HuH-7 (cell line): Measurements from ENCODE around the gene CGREF1.
"Not testable (repeated sequence)": the region's sequence is repeated elsewhere in the genome, so short reads cannot be mapped to it uniquely, and the experiment has no call there.

Source experiments
- DNase-seq: peaks from one replicate; pipeline ENCODE4 v3.0.0; 2011; ENCODE audit warnings: low spot score

The CGREF1 gene

DNA sequence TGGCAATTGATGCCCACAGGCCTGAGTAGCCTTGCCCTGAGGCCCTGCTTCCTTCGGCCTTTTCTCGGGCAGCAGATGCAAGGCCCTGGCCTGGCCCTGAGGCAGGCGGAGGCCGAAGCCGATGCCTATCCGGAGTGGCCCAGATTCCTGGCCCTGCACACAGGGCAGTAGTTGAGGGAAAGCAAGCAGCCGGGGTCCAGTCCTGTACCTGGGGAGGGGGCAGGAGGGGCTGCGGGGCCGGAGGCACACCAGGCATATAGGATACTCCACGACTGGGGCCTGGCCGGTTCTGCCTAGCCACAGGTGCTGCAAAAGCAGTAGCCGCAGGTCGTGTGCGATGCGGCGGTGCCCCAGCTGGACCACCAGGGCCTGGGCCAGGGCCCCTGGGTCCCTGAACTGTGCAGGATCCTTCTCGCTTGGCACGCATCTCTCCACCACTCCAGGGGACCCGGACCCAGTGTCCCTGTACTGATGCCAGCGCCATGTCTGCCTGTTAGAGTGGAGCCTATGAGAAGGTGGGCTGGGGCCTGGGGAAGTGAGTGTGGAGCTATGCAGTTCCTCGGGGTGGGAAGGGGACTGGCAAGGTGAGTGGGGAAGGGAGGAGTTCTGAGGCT, 18.5 kb upstream of the CGREF1 start:
- no peak for DNase-seq

DNA sequence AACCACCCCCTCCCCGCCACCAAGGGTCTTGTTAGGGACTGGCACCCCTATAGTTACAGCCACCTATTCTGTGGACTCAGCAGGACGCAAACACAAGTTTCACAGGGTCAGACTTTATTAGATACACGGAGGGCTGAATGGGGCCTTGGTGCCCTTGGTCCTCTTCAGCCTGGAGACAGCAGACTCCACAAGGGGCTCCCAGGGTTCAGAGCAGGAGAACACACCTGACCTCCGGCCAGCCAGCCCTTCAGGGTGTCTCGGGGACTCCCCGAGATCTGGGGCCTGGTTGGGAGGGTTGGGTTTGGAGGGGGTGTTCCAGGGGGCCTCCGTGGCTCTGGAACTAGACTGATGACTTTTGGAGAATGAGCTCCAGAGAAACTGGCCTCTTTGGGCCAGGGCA, 17.8 kb upstream of the CGREF1 start:
- no peak for DNase-seq

DNA sequence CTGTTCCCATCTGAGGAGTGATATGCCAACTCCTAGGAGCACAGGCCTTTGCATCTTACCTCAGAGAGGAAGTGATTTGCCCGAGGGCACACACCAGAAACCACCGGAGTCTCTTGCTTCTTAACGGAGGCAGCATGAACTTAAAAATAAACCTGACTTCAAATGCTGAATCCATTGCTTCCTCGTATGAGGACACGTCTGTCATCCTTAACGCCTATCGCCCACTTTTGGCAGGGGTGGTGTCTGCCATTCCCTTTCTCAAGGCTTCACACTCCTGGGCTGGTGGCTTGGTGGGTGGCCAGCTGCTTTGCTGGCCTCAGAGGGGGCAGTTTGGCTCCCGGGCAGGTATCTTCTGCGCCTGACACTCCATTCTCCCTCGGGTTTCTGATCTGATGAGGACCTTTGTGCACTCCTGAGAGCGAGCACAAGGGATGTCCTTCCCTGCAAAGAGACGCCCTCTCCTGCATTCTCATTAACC, 16.6 kb upstream of the CGREF1 start:
- no peak for DNase-seq

DNA sequence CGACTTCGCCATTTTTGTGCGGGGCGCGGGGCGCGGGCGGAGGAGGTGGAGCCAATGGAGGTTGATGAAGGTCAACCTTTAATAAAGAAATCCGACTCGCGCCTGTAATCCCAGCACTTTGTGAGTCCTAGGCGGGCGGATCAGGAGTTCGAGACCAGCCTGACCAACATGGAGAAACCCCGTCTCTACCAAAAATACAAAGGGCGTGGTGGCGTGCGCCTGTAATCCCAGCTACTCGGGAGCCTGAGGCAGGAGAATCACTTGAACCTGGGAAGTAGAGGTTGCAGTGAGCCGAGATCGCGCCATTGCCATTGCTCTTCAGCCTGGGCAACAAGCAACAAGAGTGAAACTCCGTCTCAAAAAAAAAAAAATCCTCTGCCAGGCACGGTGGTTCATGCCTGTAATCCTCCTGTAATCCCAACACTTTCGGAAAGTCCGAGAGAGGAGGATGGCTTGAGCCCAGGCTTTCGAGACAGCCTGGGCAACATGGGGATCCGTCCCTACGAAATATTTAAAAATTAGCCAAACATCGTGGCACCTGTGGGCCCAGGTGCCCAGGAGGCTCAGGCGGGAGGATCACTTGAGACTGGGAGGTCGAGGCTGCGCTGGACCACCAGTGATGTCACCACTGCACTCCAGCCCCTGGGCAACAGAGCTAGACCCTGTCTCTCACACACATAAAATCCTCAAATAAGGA, 16.0 kb upstream of the CGREF1 start:
- no peak for DNase-seq

DNA sequence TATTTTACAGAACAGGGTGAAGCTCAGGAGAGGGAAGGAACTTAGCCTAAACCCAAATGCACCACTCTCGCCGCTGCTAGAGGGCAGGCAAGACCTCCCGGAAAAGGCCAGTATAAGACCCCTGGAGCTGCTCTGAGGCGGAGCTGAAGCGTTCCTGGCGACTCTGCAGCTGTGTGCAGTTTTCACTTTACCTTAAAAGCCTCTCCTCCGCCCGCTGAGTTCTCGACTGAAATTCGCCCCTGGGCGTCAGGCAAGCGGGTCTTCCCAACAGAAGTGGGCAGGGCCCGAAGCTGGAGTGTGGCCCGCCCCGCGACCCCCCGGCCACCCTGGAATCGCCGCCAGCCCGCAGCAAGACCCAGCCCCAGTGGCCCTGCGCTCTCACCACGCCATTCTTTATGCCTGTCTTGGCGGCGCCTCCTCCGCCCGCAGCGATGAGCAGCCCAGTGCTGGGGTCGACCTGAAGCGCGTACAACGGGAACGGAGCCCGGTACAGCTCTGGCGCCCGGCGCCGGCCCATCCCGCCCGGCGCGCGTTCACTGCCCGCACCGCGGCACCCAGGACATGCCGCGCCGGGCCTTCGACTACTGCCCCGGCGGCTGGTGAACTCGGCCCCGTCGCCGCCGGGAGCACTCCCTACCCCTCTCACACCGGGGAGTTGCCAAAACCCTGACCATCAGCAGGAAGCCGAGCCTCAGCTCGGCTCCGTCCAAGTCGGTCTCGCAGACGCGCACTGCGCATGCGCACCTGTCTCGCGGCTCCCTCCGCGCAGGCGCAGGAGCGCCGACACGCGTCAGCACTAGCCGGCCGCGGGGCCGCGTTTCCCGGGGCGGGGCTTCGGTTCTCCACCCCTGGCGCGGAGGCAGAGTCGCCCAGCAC, 15.2 kb upstream of the CGREF1 start, which contains the start of gene PREB:
Gene PREB, minus strand, starts transcription at position 732 of the 876 bp plus-strand sequence. Its CDS starts 215 bp downstream, at position 517.
- peak; percentile 96 for DNase-seq

DNA sequence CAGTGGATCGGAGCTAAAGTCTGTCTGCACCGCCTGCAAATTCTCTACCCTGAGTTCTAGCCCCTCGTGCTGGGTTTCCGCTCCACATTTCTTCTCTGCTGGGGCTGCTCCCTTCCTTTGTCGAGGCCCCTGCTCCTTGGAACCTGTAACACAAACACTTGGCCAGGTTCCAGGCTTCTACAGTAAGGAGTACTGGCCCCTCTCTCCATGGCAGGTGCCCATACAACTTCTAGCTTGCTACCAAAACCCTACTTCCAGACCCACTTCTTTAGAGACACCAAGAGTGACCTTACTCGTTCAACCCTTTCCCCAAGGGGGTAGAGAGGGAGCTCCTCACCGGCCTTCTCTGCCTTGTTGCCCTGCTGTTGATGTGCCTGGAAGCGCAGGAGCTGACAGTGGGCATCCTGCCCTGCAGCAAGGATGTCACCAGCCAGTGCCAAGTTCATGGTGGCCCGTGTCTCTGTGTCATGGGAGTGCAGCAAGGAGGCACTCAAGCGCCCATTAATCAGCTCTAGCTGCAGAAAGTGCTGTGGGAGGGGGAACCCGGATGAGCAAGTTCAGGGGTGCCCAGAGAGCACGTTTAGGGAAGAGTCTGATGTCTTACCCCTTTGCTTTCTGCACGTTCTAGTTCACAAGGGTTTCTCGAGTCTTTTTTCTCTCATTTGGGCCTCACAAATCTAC, 14.4 kb upstream of the CGREF1 start:
- DNase-seq: no peak

DNA sequence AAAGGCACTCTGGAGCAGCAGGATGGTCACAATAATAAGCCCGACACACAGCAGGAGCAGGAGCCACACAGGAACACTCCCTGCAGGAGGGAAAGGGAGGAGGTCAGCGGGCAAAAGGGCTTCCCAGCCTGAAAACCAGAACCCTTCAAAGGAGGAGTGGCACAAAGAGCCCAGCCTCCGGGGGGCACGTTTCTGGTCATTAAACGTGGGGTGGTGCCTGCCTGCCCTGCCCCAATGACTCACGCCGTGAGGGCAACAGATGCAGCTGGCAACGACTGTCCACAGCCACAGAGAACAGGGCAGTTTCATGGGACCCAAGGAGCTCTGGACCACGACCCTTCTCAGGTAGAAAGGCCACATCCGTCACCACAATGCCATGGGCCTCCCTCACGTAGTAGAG, 12.5 kb upstream of the CGREF1 start:
- no peak for DNase-seq

DNA sequence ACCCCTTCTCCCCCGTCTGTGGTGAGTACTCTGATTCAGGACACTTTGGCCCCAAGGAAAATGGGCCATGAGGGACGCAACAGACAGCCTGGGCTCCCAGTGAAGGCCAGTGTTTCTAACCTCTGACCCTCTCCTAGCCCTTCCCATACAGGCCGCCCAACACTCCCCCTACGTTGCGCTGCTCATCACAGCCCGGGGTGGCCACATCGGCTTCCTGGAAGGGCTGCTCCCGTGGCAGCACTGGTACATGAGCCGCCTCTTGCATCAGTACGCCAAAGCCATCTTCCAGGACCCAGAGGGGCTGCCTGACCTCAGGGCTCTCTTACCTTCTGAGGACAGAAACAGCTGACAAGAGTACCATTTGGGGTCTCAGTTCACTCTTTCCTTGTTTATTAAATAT, 11.5 kb upstream of the CGREF1 start:
- no peak for DNase-seq

DNA sequence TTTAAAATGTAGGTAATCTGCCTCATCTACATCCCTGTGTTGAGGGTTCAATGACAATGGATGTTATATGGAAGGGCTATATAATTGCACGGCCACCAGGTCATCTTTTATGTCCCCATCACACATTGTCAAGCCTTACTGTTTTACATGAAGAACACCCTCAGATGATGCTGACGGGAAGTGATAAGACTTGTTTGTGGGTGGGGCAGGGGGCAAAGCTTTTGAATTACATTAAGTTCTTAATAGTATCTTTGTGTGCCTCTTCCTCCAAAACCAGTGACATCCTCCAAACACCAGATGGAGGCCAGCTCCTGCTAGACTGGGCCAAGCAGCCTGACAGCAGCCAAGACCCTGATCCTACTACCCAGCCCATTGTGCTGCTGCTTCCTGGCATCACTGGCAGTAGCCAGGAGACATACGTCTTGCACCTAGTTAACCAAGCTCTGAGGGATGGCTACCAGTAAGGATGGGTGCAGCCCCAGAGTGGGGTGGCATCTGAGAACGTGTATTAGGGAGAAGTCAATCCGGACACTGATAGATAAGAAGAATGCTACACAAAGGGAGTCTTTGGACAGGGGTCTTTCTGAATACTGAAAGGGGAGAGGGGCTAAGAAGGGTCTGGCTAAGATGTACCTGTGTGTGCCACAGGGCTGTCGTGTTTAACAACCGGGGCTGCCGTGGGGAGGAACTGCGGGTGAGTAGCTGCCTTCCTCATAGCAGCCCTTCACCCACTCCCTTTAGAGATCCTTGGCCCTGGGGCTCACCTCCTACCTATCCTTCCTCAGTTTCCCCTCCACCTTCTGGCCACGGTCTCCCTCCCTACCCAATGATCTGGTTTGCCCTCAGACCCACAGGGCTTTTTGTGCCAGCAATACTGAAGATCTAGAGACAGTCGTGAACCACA, 10.0 kb upstream of the CGREF1 start:
- DNase-seq: no peak

DNA sequence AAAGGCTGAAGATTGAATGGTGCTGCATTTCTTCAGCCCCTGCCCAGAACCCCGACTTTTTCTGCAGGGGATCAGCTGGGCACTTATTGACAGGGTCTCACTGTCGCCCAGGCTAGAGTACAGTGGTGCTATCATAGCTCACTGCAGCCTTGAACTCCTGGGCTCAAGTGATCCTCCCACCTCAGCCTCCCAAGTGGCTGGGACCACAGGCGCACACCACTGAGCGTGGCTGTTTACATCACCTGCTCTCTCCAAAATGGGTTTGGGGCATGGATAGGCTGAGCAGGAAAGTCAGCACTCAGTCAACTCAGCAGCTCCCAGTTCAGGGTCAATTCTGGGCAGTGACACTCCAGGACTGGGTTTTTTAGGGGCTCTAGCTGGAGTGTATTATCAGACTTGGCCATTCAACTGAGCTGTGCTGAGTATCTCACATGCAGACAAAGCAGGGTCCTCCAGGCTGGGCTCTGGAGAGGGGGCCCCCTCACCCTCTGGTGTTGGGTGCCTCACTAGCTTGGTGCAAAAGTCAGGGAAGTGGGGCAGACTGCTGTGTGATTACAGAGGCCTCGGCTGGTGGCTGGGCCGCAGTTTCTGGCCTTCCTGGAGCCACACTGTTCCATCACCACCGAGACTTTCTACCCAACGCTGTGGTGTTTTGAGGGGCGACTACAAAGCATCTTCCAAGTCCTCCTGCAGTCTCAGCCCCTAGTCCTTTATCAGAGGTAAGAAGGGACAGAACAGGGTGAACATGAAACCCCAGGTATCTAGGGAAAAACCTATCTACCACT, 9.1 kb upstream of the CGREF1 start:
- DNase-seq: no peak

DNA sequence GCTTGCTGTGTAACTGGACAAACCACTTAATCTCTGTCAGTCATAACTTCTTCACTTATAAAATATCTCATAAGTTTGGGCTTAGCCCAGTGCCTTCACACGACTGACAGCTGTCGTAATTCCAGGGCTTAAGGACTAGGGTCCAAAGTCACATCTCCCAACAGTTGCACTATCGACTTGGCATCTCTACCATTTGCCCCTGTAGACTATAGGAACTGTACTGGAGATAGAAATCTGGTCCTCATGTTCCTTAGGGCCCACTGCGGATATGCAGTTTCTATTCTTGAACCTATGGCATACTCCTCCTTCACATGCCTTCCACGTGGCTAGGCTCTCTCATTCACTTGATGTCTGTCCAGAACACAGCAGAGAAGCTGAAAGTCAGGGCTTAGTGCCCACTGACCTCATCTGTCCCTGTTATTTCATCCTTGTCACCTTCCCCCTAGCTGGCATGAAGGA, 7.4 kb upstream of the CGREF1 start:
- DNase-seq: no peak

DNA sequence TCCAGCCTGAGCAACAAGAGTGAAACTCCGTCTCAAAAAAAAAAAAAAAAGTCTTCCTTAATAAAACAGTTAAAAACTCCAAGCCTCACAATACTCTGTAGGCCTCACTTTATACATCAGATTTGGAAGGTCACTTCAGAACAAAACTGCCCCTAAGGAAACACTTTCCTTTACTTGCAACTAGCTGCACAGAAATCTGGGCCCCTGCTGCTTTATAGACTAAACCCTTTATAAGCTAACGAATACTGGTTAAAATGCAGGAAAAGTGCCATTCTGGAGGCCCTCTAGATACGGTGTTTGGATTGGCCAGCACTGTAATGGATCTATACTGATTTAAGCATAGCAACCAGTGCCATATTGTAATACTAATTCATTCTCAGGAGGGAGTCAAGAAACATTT, 6.2 kb upstream of the CGREF1 start:
- DNase-seq: no peak

DNA sequence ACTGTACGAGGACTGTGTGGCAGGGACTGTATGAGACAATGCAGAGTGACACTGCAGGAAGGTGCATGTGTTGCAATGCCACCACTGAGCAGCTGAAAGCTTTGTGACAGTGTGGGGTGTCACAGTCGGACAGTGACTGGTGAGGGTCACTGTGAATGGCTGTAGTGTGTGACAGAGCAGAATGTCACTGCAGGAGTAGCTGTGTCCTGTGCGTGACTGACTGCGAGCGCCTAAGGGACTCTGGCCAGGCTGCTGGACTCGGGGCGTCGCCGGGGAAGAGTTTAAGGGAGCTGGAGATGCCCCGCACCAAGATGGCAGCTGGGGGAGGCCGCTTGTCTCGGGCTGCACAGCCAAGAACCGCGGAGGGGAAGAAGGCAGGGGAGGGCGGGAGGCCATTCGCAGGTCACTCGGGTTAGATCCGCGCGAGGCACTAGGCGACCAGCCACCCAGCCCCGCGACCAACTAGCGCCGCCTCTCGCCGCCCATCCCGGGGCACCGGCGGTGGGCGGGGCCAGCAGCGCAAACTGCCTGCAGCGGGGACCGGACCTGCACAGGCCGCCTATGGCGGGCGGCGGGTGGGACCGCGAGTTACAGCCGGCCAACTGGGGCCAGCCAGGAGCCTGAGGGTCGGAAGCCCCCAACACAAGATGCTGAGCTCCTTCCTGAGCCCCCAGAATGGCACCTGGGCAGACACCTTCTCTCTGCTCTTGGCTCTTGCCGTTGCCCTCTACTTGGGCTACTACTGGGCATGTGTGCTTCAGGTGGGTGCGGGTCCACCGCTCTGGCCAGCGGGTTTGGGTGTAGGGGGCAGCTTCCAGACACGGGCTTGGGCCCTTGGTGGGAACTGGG, 4.6 kb upstream of the CGREF1 start, which contains the start of gene ABHD1:
Gene ABHD1, plus strand, starts transcription at position 514 of the 849 bp plus-strand sequence. Its CDS starts 134 bp downstream, at position 648.
- DNase-seq: peak; percentile 77

DNA sequence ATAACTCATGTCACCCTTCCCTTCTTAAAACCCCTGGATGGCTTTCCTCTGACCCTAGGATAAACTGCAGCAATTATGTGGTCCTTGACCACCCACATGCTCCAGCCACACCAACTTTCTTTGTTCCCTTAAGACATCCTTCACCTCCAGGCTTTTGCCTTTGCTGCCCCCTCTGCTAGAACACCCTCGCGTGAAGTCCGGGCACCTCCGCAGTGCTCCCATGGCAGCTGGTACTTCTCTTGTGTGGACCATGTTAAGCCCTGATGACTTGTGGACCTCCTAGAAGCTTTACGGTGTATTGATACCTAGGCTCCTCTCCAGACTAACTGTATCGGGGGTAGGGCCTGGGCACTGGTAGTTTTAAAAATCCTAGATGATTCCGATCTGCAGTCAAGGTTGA, 3.9 kb upstream of the CGREF1 start:
- no peak for DNase-seq

DNA sequence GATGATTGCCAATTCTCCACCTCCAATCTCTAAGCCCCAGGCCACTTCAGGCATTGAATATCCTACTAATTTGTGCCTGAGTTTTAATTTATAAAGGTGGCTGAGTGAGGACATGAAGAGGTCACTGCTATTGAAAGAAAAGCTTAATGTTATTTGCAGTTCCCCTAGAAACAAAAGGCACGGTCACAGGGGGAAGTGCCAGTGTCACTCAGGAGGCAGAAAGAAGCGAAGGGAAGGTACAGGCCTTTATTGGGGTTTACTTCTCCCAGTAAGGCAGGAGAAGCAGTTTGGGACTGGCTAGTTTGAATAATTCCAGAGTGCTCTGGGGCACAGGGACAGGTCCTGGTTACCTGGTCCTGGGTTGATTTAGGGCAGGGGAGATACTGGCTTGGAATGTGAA, 3.0 kb upstream of the CGREF1 start:
- no peak for DNase-seq

DNA sequence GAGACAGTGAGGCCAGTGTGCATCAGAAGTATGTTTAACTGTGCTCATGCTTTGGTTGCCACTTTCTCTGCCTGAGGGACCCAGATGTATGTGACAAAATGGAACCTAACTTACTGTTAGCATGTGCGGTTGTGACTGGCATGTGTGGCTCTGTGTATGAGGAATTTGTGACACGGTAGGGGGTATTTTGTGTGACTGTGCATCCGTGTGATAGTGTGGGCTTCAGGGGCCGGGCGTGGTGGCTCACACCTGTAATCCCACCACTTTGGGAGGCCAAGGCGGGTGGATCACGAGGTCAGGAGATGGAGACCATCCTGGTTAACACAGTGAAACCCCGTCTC, 372 bp upstream of the CGREF1 start:
- DNase-seq: not testable (repeated sequence)

DNA sequence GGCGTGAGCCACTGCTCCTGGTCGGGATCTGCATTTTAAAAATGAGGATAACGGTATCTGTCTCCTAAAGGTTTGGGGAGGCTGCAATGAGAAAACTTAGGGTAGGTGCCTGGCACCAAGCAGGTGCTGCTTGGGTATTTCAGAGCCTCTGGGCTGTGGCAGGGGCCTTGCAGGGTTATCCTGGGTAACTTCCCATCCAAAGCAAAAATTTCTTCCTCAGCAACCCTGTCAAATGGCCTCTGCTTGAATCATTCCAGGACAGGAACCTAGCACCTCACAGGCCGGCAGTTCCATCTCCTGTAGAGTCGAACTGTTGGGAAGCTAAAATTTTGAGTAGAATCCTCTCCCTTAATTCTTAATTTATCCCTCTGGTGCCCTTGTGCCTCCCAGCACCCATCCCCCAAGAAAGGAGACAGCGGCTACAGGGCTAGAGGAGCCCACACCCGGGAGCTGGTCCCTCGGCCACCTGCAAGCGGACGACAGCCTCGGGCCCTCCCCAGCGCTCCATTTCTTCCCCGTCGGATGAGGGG, 868 bp downstream of the CGREF1 start:
- DNase-seq: no peak

DNA sequence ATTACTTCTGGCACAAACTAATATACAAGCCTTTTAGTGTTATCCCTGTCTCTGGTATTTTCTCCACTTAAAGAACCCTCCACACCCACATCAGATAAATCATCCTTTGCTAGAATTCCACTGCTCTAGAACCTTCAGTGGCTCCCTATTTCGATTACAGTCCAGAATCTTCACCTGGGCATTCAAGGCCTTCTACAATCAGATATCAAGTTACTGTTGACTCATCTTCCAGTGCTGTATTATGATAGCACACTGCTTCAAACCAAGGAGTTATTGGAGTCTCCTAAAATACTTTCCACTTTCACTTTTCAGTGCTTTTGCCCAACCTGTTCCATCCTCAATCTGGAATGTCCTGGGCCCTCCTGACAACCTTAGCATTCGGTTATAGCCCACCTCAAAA, 3.4 kb downstream of the CGREF1 start:
- no peak for DNase-seq
